MM.1S (cell line): ENCODE results near the gene BTBD6.

Experiments used
- CTCF ChIP-seq: fragments of 300-600 bp; sonication (generic); IDR thresholded peaks from 2 replicates; pipeline ENCODE4 v1.5.1; 2016; ENCODE audit warnings: antibody characterized with exemption, low read length, mixed read lengths
- EZH2 ChIP-seq: fragments of 300-600 bp; sonication (generic); optimal IDR thresholded peaks from 2 replicates; pipeline ENCODE3; 2017; ENCODE audit warnings: low read depth, mild to moderate bottlenecking, antibody characterized with exemption, low read length, mixed read lengths
- EZH2phosphoT487 ChIP-seq: fragments of 300-600 bp; sonication (generic); IDR thresholded peaks from 2 replicates; pipeline ENCODE4 v1.6.1; 2018; ENCODE audit warnings: antibody characterized with exemption, low read length

GRCh38 chr14:105201925-105202513 is 46.3 kb upstream of the BTBD6 start:
- no peak for TF ChIP-seq CTCF
- no peak for TF ChIP-seq EZH2
- no peak for TF ChIP-seq EZH2phosphoT487
